ENCODE measurements around the gene THOC7.
A peak's percentile ranks its signal among the peaks of the same experiment; 100 is the strongest.

The THOC7 gene

DNA sequence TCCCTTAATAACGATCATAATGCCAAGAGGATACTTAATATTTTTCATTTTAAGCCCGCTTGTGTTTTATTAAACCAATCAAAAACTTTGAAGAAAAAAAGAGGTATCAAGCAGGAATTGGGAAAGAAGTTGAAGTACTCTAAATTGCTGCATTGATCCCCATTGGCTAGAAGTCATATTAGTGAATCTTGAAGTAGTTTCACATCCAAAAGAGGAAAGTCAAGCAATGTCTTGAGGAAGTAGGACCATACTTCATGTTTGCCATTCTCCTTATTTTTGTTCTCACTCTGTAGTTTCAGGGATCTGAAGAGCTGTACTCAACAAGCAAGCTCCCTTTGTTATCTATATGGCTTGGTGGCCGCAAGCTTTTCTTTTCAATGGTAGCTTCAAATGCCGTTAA is 46.4 kb upstream of the THOC7 start:
- Histone ChIP-seq H3K4me3 (ENCODE audit: low read depth in 1 of 2, low read length in 1 of 2) (no peak overlapping the region), H3K36me3 (peaks cover 4% of the 10 kb centered on the region), H3K27ac (no peak overlapping the region), H3K4me1 (ENCODE audit: control insufficient read depth in 1 of 2, insufficient read depth in 1 of 2, low read depth in 1 of 2, low read length in 1 of 2) (peaks cover 48 to 57% of the 10 kb centered on the region in 2 experiments), H3K9me3 (no peaks in the 10 kb centered on the region), H3K27me3 (no peaks in the 10 kb centered on the region)
- TF ChIP-seq CTCF (IDR thresholded peaks at IDR 0.05) = no peak

- Histone ChIP-seq H3K27ac (no peak overlapping the region), H3K4me3 (ENCODE audit: low read depth in 1 of 2, low read length in 1 of 2) (no peak overlapping the region), H3K36me3 (no peaks in the 10 kb centered on the region), H3K27me3 (no peaks in the 10 kb centered on the region), H3K9me3 (no peaks in the 10 kb centered on the region), H3K4me1 (ENCODE audit: control insufficient read depth in 1 of 2, insufficient read depth in 1 of 2, low read depth in 1 of 2, low read length in 1 of 2) (peaks cover 53% of the 10 kb centered on the region in 2 experiments)
- TF ChIP-seq CTCF (IDR thresholded peaks at IDR 0.05) = no peak
Measured at GRCh38 chr3:63909431-63909830, 45.8 kb upstream of the THOC7 start.

- Histone ChIP-seq H3K36me3 (no peaks in the 10 kb centered on the region), H3K4me3 (ENCODE audit: low read depth in 1 of 2, low read length in 1 of 2) (no peak overlapping the region), H3K4me1 (ENCODE audit: control insufficient read depth in 1 of 2, insufficient read depth in 1 of 2, low read depth in 1 of 2, low read length in 1 of 2) (peaks cover 46 to 47% of the 10 kb centered on the region in 2 experiments), H3K27me3 (no peaks in the 10 kb centered on the region), H3K27ac (no peak overlapping the region), H3K9me3 (no peaks in the 10 kb centered on the region)
- no peak for TF ChIP-seq CTCF (IDR thresholded peaks at IDR 0.05)
Measured at GRCh38 chr3:63908776-63909175, 45.2 kb upstream of the THOC7 start.

GRCh38 chr3:63908081-63908736 is 44.6 kb upstream of the THOC7 start:
- Histone ChIP-seq H3K27ac (no peak overlapping the region), H3K27me3 (no peaks in the 10 kb centered on the region), H3K4me1 (ENCODE audit: control insufficient read depth in 1 of 2, insufficient read depth in 1 of 2, low read depth in 1 of 2, low read length in 1 of 2) (peaks cover 41% of the 10 kb centered on the region in 2 experiments), H3K4me3 (ENCODE audit: low read depth in 1 of 2, low read length in 1 of 2) (no peak overlapping the region), H3K36me3 (no peaks in the 10 kb centered on the region), H3K9me3 (no peaks in the 10 kb centered on the region)
- TF ChIP-seq CTCF (IDR thresholded peaks at IDR 0.05) = no peak

DNA sequence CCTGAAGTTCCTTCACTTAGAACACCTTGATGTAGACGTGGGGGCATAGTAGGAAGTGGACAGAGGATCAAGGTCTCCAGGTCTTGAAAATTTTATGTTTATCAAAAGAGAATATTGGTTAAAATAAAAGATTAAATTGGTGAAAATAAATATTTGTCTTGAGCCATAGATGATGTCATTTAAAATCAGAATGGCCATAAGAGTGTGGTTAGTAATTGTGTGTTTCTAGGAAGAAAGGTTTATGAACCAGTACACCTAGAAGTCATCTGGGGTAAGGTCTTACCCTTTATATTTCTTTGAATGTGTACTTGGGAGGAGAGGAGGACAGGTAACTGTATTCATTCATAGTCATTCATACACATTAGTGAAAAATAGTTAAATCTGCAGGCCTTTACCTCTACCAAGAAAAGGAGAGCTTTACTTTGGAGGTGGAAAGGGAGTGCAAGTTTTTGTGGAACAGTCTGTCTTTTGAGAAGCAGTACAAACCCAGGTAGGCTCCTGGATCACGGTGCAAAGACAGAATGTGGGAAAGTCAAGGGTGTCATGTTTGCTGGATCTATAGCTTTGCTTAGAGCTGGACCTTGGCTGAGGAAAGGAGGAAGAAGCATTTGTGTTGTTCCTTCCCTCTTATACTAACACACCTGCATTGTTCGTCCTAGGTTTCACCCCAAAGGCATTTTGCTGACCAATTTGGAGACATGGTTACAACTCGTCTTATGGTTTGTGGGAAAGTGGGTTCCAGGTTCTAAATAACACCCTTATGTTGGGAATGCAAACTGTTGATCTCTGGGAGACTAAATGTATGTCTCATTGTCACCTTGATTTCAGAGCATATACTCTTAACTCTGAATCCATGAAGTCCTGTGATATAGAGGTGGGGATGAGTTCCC is 42.4 kb upstream of the THOC7 start:
- H3K4me3 ChIP-seq (ENCODE audit: low read depth in 1 of 2, low read length in 1 of 2) = no peak overlapping the region

More for the DNA sequence above, 42.4 kb upstream of the THOC7 start:
- no peaks in the 10 kb centered on the region for H3K9me3 ChIP-seq
- no peaks in the 10 kb centered on the region for H3K36me3 ChIP-seq
- H3K4me1 ChIP-seq (ENCODE audit: control insufficient read depth in 1 of 2, insufficient read depth in 1 of 2, low read depth in 1 of 2, low read length in 1 of 2) = peaks cover 31 to 34% of the 10 kb centered on the region in 2 experiments
- no peak for TF ChIP-seq CTCF (IDR thresholded peaks at IDR 0.05)
- peak overlapping the region; percentile 45 for H3K27ac ChIP-seq
- no peaks in the 10 kb centered on the region for H3K27me3 ChIP-seq
